ENCODE measurements around the gene LUC7L.
"Not testable (repeated sequence)": the region's sequence is repeated elsewhere in the genome, so short reads cannot be mapped to it uniquely, and the experiment has no call there.

Gene LUC7L

DNA sequence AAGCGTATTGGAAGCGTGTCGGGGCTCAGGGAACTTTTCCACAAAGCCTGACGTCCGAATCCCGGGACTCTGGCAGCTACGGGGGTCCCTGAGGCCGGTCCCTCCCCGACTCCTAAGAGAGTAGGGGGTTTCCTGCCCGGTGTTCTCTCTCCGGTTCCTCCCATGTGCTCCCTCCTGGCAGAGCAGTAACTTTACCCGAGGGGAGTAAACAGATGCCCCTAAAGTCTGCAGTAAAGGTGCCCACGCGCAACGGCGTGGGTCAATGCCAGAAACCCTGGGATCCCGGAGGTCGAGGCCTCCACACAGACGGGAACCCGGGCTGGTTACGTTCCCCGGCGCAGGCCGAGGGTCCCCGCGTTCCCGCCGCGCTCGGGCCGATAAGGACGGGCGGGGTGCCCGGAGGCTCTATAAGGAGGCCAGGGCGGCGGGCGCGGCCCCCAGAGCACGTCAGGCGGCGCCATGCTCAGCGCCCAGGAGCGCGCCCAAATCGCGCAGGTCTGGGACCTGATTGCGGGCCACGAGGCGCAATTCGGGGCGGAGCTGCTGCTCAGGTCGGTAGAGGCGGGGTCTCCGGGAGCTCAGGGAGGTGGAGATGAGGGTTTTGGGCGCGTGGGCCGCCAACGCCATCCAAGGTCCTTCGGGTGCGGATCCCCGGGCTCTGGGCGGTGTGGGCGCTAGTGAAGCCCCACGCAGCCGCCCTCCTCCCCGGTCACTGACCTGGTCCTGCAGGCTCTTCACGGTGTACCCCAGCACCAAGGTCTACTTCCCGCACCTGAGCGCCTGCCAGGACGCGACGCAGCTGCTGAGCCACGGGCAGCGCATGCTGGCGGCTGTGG is 63.5 kb downstream of the LUC7L start, which contains the start of gene HBM:
Gene HBM (plus strand): TSS at position 440 of the 836 bp plus-strand sequence. CDS start 20 bp downstream, at position 460.
- no peak for DNase-seq (ENCODE audit: low read depth)
- no peak within 1 kb of the TSS for H3K4me3 ChIP-seq (ENCODE audit: low read depth, low read length)
- TF ChIP-seq, protein P1, sequence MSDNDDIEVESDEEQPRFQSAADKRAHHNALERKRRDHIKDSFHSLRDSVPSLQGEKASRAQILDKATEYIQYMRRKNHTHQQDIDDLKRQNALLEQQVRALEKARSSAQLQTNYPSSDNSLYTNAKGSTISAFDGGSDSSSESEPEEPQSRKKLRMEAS (IDR thresholded peaks at IDR 0.05; ENCODE audit: low read depth, low read length), result no peak
- TF ChIP-seq, protein P2, sequence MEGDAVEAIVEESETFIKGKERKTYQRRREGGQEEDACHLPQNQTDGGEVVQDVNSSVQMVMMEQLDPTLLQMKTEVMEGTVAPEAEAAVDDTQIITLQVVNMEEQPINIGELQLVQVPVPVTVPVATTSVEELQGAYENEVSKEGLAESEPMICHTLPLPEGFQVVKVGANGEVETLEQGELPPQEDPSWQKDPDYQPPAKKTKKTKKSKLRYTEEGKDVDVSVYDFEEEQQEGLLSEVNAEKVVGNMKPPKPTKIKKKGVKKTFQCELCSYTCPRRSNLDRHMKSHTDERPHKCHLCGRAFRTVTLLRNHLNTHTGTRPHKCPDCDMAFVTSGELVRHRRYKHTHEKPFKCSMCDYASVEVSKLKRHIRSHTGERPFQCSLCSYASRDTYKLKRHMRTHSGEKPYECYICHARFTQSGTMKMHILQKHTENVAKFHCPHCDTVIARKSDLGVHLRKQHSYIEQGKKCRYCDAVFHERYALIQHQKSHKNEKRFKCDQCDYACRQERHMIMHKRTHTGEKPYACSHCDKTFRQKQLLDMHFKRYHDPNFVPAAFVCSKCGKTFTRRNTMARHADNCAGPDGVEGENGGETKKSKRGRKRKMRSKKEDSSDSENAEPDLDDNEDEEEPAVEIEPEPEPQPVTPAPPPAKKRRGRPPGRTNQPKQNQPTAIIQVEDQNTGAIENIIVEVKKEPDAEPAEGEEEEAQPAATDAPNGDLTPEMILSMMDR (IDR thresholded peaks at IDR 0.05; ENCODE audit: low read depth, low read length), result no peak
- TF ChIP-seq MYC (IDR thresholded peaks at IDR 0.05; ENCODE audit: low read depth, low read length) (no peak), POLR2A (IDR thresholded peaks at IDR 0.05; ENCODE audit: extremely low read depth, insufficient read length) (no peak)

DNA sequence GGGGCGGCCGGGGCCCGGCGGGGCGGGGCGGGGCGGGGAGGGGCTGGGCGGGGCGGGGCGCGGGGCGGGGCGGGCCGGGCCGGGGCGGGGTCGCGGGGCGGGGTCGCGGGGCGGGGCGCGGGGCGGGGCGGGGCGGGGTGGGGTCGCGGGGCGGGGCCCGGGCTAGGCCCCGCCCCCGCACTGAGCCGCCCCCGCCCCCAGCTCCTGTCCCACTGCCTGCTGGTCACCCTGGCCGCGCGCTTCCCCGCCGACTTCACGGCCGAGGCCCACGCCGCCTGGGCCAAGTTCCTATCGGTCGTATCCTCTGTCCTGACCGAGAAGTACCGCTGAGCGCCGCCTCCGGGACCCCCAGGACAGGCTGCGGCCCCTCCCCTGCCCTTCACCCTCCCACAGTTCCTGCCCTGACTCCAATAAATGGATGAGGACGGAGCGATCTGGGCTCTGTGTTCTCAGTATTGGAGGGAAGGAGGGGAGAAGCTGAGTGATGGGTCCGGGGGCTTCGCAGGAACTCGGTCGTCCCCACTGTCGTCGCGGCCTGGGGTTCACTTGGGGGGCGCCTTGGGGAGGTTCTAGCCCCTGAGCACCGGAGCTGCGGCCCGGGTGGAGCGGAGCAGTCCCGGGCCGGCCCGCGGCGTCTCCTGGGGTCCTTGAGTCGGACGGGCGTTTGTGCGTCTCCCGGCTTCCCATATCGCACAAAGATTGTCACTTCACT is 64.3 kb downstream of the LUC7L start:
- H3K4me3 ChIP-seq (ENCODE audit: low read depth, low read length), result no peak overlapping the region
- DNase-seq (ENCODE audit: low read depth), result no peak
- TF ChIP-seq, protein P2 (IDR thresholded peaks at IDR 0.05; ENCODE audit: low read depth, low read length), result no peak
- TF ChIP-seq, protein P1 (IDR thresholded peaks at IDR 0.05; ENCODE audit: low read depth, low read length), result no peak
- TF ChIP-seq POLR2A (IDR thresholded peaks at IDR 0.05; ENCODE audit: extremely low read depth, insufficient read length), result no peak
- no peak for TF ChIP-seq MYC (IDR thresholded peaks at IDR 0.05; ENCODE audit: low read depth, low read length)

DNA sequence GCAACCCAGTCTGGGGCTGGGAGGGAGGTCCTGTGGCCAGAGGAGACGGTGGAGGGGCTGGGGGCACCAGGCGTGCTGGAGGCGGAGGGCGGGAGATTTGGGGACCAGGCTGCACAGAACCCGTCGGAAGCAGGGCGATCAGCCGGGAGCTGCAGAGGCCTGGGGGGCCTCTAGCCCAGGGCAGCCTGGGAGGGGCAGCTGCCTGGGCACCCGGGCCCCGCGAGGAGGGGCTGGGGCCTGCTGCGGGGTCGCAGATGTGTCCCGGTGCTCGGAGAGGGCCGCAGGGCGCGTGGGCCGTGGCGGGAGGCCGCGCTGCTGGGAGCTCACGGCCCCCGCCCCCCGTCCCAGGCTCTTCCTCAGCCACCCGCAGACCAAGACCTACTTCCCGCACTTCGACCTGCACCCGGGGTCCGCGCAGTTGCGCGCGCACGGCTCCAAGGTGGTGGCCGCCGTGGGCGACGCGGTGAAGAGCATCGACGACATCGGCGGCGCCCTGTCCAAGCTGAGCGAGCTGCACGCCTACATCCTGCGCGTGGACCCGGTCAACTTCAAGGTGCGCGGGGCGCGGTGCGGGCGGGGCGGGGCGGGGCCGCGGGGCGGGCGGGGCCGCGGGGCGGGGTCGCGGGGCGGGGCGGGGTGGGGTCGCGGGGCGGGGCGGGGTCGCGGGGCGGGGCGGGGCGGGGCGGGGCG is 65.0 kb downstream of the LUC7L start:
- DNase-seq (ENCODE audit: low read depth); H3K4me3 ChIP-seq (ENCODE audit: low read depth, low read length): not testable (repeated sequence)

DNA sequence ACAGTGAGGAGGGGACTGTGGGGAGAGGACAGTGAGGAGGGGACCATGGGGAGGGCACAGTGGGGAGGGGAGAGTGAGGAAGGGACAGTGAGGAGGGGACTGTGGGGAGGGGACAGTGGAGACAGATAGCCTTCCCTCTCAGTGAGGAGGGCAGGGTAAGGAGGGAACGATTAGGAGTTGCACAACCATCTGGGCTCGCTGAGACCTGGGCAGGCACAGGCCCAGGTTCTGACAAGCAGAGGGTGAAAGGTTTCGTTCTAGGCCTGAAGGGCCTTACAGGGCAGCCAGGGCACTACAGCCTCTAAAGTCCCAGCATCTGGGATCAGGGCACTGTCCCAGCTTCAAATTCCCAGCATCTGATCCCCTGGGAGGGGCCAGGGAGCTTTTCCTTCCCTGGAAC is 65.6 kb downstream of the LUC7L start:
- DNase-seq (ENCODE audit: low read depth); H3K4me3 ChIP-seq (ENCODE audit: low read depth, low read length): not testable (repeated sequence)

DNA sequence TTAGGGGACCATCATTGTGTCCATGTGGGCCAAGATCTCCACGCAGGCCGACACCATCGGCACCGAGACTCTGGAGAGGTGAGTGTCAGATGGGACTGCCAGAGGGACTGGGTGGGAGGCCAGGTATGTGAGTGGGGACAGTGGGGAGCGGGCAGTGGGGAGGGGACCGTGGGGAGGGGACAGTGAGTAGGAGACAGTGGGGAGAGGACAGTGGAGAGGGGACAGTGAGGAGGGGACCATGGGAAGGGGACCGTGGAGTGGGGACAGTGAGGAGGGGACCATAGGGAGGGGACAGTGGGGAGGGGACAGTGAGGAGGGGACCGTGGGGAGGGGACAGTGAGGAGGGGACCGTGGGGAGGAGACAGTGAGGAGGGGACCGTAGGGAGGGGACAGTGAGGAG is 66.1 kb downstream of the LUC7L start:
- H3K4me3 ChIP-seq (ENCODE audit: low read depth, low read length); DNase-seq (ENCODE audit: low read depth): not testable (repeated sequence)

DNA sequence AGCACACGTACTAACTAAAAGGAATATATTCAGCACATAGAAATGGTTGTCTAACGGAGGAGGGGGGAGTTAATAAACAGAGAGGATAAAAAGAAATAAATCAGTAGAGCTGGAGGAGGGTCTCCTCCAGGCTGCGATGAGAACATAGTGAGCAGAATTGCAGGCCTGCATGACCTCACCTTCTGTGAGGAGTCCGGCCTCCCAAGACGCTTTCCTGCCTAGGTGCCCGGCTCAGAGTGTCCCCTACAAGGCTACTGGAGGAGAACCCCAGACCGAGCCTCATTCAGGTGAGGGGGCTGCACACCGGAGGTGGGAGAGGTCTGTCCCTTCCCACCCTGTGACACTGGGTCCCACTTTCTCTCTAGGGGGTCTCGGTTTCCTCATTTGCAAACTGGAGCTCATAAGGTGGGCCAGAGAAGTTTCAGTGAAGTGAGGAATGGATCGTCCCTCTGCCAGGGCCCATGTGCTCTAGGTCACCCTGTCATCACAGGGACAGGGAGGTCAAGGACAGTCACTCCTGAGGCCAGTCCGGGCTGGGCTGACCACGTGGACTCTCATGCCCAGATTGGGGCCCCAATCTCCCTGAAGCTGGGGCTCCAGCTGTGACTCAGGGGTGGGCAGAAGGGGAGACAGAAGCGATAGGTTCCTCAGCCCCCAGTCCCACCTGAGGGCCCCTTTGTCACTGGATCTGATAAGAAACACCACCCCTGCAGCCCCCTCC is 66.8 kb downstream of the LUC7L start:
- no peak overlapping the region for H3K4me3 ChIP-seq (ENCODE audit: low read depth, low read length)
- no peak for DNase-seq (ENCODE audit: low read depth)
- TF ChIP-seq, protein P1 (IDR thresholded peaks at IDR 0.05; ENCODE audit: low read depth, low read length), result no peak
- TF ChIP-seq, protein P2 (IDR thresholded peaks at IDR 0.05; ENCODE audit: low read depth, low read length), result no peak
- TF ChIP-seq MYC (IDR thresholded peaks at IDR 0.05; ENCODE audit: low read depth, low read length) (no peak), POLR2A (IDR thresholded peaks at IDR 0.05; ENCODE audit: extremely low read depth, insufficient read length) (no peak)

DNA sequence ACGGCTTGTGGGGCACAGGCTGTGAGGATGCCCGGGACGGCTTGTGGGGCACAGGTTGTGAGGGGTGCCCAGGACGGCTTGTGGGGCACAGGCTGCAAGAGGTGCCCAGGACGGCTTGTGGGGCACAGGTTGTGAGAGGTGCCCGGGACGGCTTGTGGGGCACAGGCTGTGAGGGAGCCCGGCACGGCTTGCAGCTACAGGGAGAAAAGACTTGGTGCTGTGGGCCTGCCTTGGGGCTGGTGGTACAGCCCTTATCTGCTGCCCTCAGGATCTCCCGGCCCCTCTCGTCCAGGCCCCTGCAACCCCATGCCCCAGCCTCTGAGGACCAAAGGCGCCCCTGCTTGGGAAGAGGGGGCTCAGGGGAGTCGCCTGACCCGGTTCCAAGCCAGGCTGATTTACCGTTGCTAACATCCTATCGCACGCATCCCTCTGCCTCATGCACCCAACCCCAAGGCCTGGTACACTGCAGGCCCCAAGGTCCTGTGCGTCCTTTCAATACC is 68.5 kb downstream of the LUC7L start:
- no peak for TF ChIP-seq POLR2A (IDR thresholded peaks at IDR 0.05; ENCODE audit: extremely low read depth, insufficient read length)
- H3K4me3 ChIP-seq (ENCODE audit: low read depth, low read length), result no peak overlapping the region
- no peak for DNase-seq (ENCODE audit: low read depth)

DNA sequence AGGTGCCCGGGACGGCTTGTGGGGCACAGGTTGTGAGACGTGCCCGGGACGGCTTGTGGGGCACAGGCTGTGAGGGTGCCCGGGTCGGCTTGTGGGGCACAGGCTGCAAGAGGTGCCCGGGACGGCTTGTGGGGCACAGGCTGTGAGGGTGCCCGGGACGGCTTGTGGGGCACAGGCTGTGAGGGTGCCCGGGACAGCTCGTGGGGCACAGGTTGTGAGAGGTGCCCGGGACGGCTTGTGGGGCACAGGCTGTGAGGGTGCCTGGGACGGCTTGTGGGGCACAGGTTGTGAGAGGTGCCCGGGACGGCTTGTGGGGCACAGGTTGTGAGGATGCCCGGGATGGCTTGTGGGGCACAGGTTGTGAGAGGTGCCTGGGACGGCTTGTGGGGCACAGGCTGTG is 69.0 kb downstream of the LUC7L start:
- not testable (repeated sequence) for DNase-seq (ENCODE audit: low read depth); H3K4me3 ChIP-seq (ENCODE audit: low read depth, low read length)
